Smooth muscle cell (in vitro differentiated cells): Measurements from ENCODE around the gene COPS3. TPM values are rescaled to one million over a fixed set of nuclear protein-coding genes. Genes with fewer than 3 reads are reported as not detected.
"Not testable (repeated sequence)": the region's sequence is repeated elsewhere in the genome, so short reads cannot be mapped to it uniquely, and the experiment has no call there.

Experiments
- DNase-seq: peaks from one replicate; lab custom pipeline; 2025; ENCODE audit not compliant: unreplicated experiment; lab: John Stamatoyannopoulos, UW
- H2AFZ ChIP-seq: fragments of 200-600 bp; sonication (generic); 2 replicates; pipeline ENCODE4 v1.6.0; 2016; ENCODE audit warnings: antibody characterized with exemption, low read depth, mild to moderate bottlenecking
- H3F3A ChIP-seq: fragments of 200-600 bp; sonication (generic); 2 replicates; pipeline ENCODE4 v1.6.0; 2017; ENCODE audit warnings: antibody characterized with exemption, low read depth
- H3K27ac ChIP-seq: fragments of 200-600 bp; sonication (generic); 2 replicates; pipeline ENCODE4 v1.5.1; 2016; ENCODE audit warnings: low read depth, mild to moderate bottlenecking
- H3K27me3 ChIP-seq: fragments of 200-600 bp; sonication (generic); 2 replicates; pipeline ENCODE4 v1.6.1; 2016; ENCODE audit warnings: low read depth, mild to moderate bottlenecking
- H3K36me3 ChIP-seq: fragments of 200-600 bp; sonication (generic); 2 replicates; pipeline ENCODE4 v1.5.1; 2016; ENCODE audit warnings: low read depth
- H3K4me1 ChIP-seq: fragments of 200-600 bp; sonication (generic); 2 replicates; pipeline ENCODE4 v1.5.1; 2016; ENCODE audit warnings: low read depth
- H3K4me2 ChIP-seq: fragments of 200-600 bp; sonication (generic); 2 replicates; pipeline ENCODE4 v1.6.0; 2016; ENCODE audit warnings: mild to moderate bottlenecking
- H3K4me3 ChIP-seq: fragments of 200-600 bp; sonication (generic); 2 replicates; pipeline ENCODE4 v1.5.1; 2016; ENCODE audit warnings: mild to moderate bottlenecking
- H3K79me2 ChIP-seq: fragments of 200-600 bp; sonication (generic); 2 replicates; pipeline ENCODE4 v1.6.0; 2016; ENCODE audit warnings: low read depth, mild to moderate bottlenecking
- H3K9ac ChIP-seq: fragments of 200-600 bp; sonication (generic); 2 replicates; pipeline ENCODE4 v1.6.0; 2016; ENCODE audit warnings: low read depth
- H3K9me3 ChIP-seq: fragments of 200-600 bp; sonication (generic); replicated peaks from 2 replicates; pipeline ENCODE4 v1.5.1; 2016; ENCODE audit warnings: low read depth
- H4K20me1 ChIP-seq: fragments of 200-600 bp; sonication (generic); 2 replicates; pipeline ENCODE4 v1.6.0; 2016; ENCODE audit warnings: low read depth
- CTCF ChIP-seq: fragments of 200-600 bp; sonication (generic); IDR thresholded peaks from 2 replicates; pipeline ENCODE4 v1.5.1; 2017; ENCODE audit warnings: borderline replicate concordance, mild to moderate bottlenecking, antibody characterized with exemption; ENCODE audit not compliant: insufficient read depth, poor library complexity, severe bottlenecking
- WGBS: methylation state at CpG from one replicate; pipeline ENCODE4 v1.1.7; 2016; ENCODE audit warnings: low lambda C conversion rate; 5-methylcytosine and 5-hydroxymethylcytosine counted together
- polyA plus RNA-seq: library from polyadenylated mRNA; unstranded; fragments of >200 nt; fragmentation: Nextera tagmentation; extraction: Ambion mirVana; gene quantifications from 2 replicates; pipeline ENCODE4 v1.2.1, GENCODE V29; 2016
- total RNA-seq: library from RNA; depleted of rRNA; stranded (reverse); fragments of >200 nt; gene quantifications from 2 replicates; pipeline ENCODE4 v1.2.3, GENCODE V29; 2014

COPS3 gene
- total and polyA plus RNA-seq, 2 experiments from 2014 or later: 68.3 to 77.0 TPM

- H3K27ac ChIP-seq: no peak overlapping the region
- no peaks in the 10 kb centered on the region for H3F3A ChIP-seq
- H4K20me1 ChIP-seq: peaks cover 52% of the 10 kb centered on the region
- H3K4me2 ChIP-seq: peak overlapping the region; percentile 97
- H2AFZ ChIP-seq: no peak overlapping the region
- peak overlapping the region; percentile 97 for H3K9ac ChIP-seq
- peaks cover 58% of the 10 kb centered on the region for H3K79me2 ChIP-seq
- H3K4me1 ChIP-seq: peaks cover 16% of the 10 kb centered on the region
- no peak for TF ChIP-seq CTCF
- H3K4me3 ChIP-seq: peak overlapping the region; percentile 85
- no peaks in the 10 kb centered on the region for H3K9me3 ChIP-seq
- H3K27me3 ChIP-seq: no peaks in the 10 kb centered on the region
- DNase-seq: no peak
- WGBS: 92% methylated on average over 4 of the region's 4 CpGs
- no peaks in the 10 kb centered on the region for H3K36me3 ChIP-seq
Observed at GRCh38 chr17:17279316-17279715, 1.7 kb downstream of the COPS3 start.

- Histone ChIP-seq H3K79me2 (peaks cover 62% of the 10 kb centered on the region), H3K4me1 (peaks cover 16% of the 10 kb centered on the region), H4K20me1 (peaks cover 64% of the 10 kb centered on the region)
- H3K9ac ChIP-seq, DNase-seq, H3K27me3 ChIP-seq, H3K9me3 ChIP-seq, H2AFZ ChIP-seq, H3K4me2 ChIP-seq, H3K27ac ChIP-seq, H3K36me3 ChIP-seq, H3K4me3 ChIP-seq, H3F3A ChIP-seq: not testable (repeated sequence)
- WGBS: 97% methylated on average over 5 of the region's 5 CpGs
Observed at GRCh38 chr17:17277431-17277830, 3.6 kb downstream of the COPS3 start.

- Histone ChIP-seq H2AFZ (no peak overlapping the region), H3K9me3 (no peaks in the 10 kb centered on the region), H3K4me3 (no peak overlapping the region), H3K9ac (no peak overlapping the region), H3K27me3 (no peaks in the 10 kb centered on the region), H3K27ac (no peak overlapping the region), H3K4me1 (peaks cover 10% of the 10 kb centered on the region), H3F3A (no peaks in the 10 kb centered on the region), H3K79me2 (peaks cover 66% of the 10 kb centered on the region), H3K4me2 (no peak overlapping the region), H3K36me3 (no peaks in the 10 kb centered on the region), H4K20me1 (peaks cover 73% of the 10 kb centered on the region)
- no peak for TF ChIP-seq CTCF
- whole genome bisulfite sequencing: 98% methylated on average over 6 of the region's 6 CpGs
- no peak for DNase-seq
Observed at GRCh38 chr17:17275971-17276370, 5.1 kb downstream of the COPS3 start.

- DNase-seq: no peak
- peaks cover 29% of the 10 kb centered on the region for H4K20me1 ChIP-seq
- H3K4me2 ChIP-seq: no peak overlapping the region
- H3K79me2 ChIP-seq: peaks cover 19% of the 10 kb centered on the region
- no peak for TF ChIP-seq CTCF
- no peaks in the 10 kb centered on the region for H3K4me1 ChIP-seq
- no peak overlapping the region for H3K4me3 ChIP-seq
- peaks cover 29% of the 10 kb centered on the region for H3K36me3 ChIP-seq
- no peak overlapping the region for H3K9ac ChIP-seq
- H2AFZ ChIP-seq: no peak overlapping the region
- WGBS: 94% methylated on average over 9 of the region's 9 CpGs
- H3F3A ChIP-seq: no peaks in the 10 kb centered on the region
- no peak overlapping the region for H3K27ac ChIP-seq
- H3K9me3 ChIP-seq: no peaks in the 10 kb centered on the region
- no peaks in the 10 kb centered on the region for H3K27me3 ChIP-seq
Observed at GRCh38 chr17:17269926-17270773, 10.9 kb downstream of the COPS3 start.
